ENCODE measurements around the gene NFKB2.

NFKB2 gene

DNA sequence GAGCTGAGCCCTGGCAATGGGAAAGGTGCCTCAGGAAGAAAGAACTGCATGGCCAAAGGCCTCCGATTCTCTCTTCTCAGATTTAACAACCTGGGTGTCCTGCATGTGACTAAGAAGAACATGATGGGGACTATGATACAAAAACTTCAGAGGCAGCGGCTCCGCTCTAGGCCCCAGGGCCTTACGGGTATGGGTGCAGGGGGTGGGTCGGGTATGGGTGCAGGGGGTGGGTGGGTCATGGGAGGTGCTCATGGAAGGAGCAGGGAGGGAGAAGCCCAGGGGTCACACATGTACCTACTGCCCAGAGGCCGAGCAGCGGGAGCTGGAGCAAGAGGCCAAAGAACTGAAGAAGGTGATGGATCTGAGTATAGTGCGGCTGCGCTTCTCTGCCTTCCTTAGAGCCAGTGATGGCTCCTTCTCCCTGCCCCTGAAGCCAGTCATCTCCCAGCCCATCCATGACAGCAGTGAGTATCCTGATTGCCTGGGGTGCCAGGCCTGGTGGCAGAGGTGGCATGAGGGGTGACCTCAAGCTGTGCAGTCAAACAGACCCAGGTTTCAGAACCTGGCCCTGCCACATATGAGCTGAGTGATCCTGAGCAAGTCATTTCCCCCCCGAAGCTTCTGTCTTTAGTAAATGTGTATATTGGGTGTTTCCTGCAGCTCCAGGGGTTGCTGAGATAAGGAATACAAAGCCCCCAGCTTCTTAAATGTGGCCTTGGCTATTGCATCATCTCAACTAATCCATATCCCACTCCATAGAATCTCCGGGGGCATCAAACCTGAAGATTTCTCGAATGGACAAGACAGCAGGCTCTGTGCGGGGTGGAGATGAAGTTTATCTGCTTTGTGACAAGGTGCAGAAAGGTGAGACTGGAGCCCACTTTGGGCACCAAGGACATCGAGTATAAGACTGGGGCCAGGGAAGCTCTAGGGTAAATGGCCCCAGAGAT, 2.0 kb downstream of the NFKB2 start:
- peak overlapping the region; percentile 95 for H3K4me3 Mint-ChIP-seq
- no peaks in the 10 kb centered on the region for H3K9me3 Mint-ChIP-seq
- peaks cover 38% of the 10 kb centered on the region for H3K4me1 Mint-ChIP-seq
- DNase-seq (ENCODE audit: low spot score in 2 of 2): no peak
- peaks cover 55% of the 10 kb centered on the region for H3K36me3 Mint-ChIP-seq (ENCODE audit: insufficient read depth)
- peak overlapping the region; percentile 100 for H3K27ac Mint-ChIP-seq (ENCODE audit: low read depth)
- H3K27me3 Mint-ChIP-seq: no peaks in the 10 kb centered on the region
- ATAC-seq (replicated peaks; ENCODE audit: extremely low read depth, poor library complexity, severe bottlenecking): no peak

DNA sequence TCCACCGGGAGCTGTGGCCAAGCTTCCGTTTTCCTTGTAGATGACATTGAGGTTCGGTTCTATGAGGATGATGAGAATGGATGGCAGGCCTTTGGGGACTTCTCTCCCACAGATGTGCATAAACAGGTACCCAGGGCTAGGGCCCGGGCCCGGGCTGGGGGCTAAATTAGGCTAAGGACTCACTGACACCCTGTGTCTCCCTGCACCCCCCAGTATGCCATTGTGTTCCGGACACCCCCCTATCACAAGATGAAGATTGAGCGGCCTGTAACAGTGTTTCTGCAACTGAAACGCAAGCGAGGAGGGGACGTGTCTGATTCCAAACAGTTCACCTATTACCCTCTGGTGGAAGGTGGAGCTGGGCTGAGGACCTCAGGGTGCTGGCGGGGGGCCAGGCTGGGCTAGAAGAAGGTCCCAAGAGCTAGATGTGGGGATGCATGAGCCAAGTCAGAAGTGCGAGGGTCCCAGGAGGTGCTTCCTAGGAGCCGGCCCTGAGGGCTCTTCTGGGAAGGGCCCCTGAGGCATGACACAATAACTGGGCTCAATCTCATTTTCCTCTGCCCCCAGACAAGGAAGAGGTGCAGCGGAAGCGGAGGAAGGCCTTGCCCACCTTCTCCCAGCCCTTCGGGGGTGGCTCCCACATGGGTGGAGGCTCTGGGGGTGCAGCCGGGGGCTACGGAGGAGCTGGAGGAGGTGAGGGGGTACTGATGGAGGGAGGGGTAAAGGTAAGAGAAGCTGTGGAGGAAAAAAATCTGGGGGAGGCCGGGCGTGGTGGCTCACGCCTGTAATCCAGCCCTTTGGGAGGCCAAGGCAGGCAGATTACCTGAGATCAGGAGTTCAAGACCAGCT, 2.9 kb downstream of the NFKB2 start:
- no peaks in the 10 kb centered on the region for H3K27me3 Mint-ChIP-seq
- peaks cover 33% of the 10 kb centered on the region for H3K4me1 Mint-ChIP-seq
- peak overlapping the region; percentile 93 for H3K27ac Mint-ChIP-seq (ENCODE audit: low read depth)
- ATAC-seq (replicated peaks; ENCODE audit: extremely low read depth, poor library complexity, severe bottlenecking) (no peak), DNase-seq (ENCODE audit: low spot score in 2 of 2) (no peak)
- H3K9me3 Mint-ChIP-seq: no peaks in the 10 kb centered on the region
- H3K36me3 Mint-ChIP-seq (ENCODE audit: insufficient read depth): peaks cover 54% of the 10 kb centered on the region
- peak overlapping the region; percentile 77 for H3K4me3 Mint-ChIP-seq

DNA sequence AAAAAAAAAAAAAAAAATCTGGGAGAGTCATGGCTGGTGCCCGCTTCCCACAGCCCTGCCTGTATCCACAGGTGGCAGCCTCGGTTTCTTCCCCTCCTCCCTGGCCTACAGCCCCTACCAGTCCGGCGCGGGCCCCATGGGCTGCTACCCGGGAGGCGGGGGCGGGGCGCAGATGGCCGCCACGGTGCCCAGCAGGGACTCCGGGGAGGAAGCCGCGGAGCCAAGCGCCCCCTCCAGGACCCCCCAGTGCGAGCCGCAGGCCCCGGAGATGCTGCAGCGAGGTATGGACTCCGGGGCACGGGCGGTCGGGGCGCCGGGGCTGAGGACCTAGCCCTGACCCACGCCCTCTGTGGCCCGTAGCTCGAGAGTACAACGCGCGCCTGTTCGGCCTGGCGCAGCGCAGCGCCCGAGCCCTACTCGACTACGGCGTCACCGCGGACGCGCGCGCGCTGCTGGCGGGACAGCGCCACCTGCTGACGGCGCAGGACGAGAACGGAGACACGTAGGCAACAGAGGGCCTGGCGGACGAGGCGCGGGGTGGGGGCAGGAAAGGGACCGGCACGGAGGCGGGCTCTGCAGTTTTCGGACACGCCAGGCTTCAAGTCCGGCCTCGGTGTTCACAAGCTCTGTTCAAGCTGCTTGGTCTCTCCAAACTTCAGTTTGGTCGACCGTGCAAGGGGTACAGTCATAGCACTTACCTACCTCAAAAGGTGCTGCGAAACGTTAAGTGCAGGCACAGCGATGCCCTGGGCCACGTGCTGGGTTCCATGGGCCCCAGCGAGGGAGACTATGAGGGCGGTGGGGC, 3.9 kb downstream of the NFKB2 start:
- Mint-ChIP-seq H3K27me3 (no peaks in the 10 kb centered on the region), H3K9me3 (no peaks in the 10 kb centered on the region), H3K27ac (ENCODE audit: low read depth) (peak overlapping the region; percentile 93), H3K36me3 (ENCODE audit: insufficient read depth) (peaks cover 50% of the 10 kb centered on the region), H3K4me1 (peaks cover 25% of the 10 kb centered on the region), H3K4me3 (peak overlapping the region; percentile 77)
- ATAC-seq (replicated peaks; ENCODE audit: extremely low read depth, poor library complexity, severe bottlenecking) (peak; percentile 53), DNase-seq (ENCODE audit: low spot score in 2 of 2) (peak; percentile 83 to 84)

DNA sequence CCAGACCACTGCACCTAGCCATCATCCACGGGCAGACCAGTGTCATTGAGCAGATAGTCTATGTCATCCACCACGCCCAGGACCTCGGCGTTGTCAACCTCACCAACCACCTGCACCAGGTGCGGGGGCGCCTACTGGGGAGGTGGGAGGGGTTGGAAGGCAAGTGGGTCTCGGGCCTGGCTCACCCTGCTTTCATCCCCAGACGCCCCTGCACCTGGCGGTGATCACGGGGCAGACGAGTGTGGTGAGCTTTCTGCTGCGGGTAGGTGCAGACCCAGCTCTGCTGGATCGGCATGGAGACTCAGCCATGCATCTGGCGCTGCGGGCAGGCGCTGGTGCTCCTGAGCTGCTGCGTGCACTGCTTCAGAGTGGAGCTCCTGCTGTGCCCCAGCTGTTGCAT, 4.6 kb downstream of the NFKB2 start:
- Mint-ChIP-seq H3K9me3 (no peaks in the 10 kb centered on the region), H3K36me3 (ENCODE audit: insufficient read depth) (peaks cover 48% of the 10 kb centered on the region), H3K4me3 (peak overlapping the region; percentile 77), H3K27me3 (no peaks in the 10 kb centered on the region), H3K27ac (ENCODE audit: low read depth) (peak overlapping the region; percentile 93), H3K4me1 (peaks cover 20% of the 10 kb centered on the region)
- no peak for DNase-seq (ENCODE audit: low spot score in 2 of 2)
- ATAC-seq (replicated peaks; ENCODE audit: extremely low read depth, poor library complexity, severe bottlenecking): no peak

DNA sequence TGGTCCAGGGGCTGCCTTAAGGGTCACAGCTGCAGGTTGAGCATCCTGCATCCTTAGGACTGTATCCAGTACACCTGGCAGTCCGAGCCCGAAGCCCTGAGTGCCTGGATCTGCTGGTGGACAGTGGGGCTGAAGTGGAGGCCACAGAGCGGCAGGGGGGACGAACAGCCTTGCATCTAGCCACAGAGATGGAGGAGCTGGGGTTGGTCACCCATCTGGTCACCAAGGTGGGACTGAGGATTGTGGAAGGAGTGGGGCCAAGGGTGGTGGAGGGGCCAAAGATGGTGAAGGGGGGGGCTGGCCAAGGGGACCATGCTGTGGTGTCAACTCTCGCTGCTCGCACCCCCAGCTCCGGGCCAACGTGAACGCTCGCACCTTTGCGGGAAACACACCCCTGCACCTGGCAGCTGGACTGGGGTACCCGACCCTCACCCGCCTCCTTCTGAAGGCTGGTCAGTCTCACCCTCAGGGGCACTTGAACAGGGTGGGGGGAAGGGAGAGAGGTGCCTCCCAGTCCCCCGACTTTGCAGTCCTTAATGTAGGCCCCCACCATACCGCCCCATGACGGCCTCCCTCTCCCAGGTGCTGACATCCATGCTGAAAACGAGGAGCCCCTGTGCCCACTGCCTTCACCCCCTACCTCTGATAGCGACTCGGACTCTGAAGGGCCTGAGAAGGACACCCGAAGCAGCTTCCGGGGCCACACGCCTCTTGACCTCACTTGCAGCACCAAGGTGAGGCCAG, 5.3 kb downstream of the NFKB2 start:
- DNase-seq (ENCODE audit: low spot score in 2 of 2) (no peak), ATAC-seq (replicated peaks; ENCODE audit: extremely low read depth, poor library complexity, severe bottlenecking) (no peak)
- peaks cover 49% of the 10 kb centered on the region for H3K36me3 Mint-ChIP-seq (ENCODE audit: insufficient read depth)
- peaks cover 20% of the 10 kb centered on the region for H3K4me1 Mint-ChIP-seq
- H3K4me3 Mint-ChIP-seq: peak overlapping the region; percentile 43
- H3K27me3 Mint-ChIP-seq: no peaks in the 10 kb centered on the region
- no peak overlapping the region for H3K27ac Mint-ChIP-seq (ENCODE audit: low read depth)
- H3K9me3 Mint-ChIP-seq: no peaks in the 10 kb centered on the region

DNA sequence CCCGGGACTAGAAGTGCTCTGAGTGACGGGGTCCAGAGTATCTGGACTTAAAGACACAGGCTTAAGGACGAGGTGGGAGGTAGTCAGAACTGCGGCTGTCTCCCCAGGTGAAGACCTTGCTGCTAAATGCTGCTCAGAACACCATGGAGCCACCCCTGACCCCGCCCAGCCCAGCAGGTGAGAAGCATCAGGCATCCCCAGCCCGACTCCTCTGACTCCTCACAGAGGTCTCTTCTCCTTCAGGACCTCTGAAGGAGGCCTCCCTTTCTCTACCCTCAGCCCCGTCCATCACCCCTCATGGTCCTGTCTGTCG, 5.8 kb downstream of the NFKB2 start:
- Mint-ChIP-seq H3K4me1 (peaks cover 17% of the 10 kb centered on the region), H3K9me3 (no peaks in the 10 kb centered on the region), H3K27me3 (no peaks in the 10 kb centered on the region), H3K36me3 (ENCODE audit: insufficient read depth) (peaks cover 47% of the 10 kb centered on the region), H3K4me3 (peak overlapping the region; percentile 43), H3K27ac (ENCODE audit: low read depth) (no peak overlapping the region)
- DNase-seq (ENCODE audit: low spot score in 2 of 2): no peak
- no peak for ATAC-seq (replicated peaks; ENCODE audit: extremely low read depth, poor library complexity, severe bottlenecking)

DNA sequence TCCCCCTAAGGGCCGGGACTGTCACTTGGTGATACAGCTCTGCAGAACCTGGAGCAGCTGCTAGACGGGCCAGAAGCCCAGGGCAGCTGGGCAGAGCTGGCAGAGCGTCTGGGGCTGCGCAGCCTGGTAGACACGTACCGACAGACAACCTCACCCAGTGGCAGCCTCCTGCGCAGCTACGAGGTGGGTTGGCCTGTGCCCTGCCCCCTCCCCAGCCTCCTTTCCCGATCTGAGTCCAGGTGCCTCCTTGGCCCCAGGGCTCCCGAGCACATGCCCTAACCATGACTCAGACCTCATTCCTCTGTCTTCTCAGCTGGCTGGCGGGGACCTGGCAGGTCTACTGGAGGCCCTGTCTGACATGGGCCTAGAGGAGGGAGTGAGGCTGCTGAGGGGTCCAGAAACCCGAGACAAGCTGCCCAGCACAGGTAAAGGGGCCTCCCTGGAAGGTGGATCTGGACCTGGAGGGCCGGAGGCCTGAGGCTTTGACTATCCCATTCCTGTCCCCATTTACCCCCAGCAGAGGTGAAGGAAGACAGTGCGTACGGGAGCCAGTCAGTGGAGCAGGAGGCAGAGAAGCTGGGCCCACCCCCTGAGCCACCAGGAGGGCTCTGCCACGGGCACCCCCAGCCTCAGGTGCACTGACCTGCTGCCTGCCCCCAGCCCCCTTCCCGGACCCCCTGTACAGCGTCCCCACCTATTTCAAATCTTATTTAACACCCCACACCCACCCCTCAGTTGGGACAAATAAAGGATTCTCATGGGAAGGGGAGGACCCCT, 6.4 kb downstream of the NFKB2 start:
- Mint-ChIP-seq H3K4me1 (peaks cover 10% of the 10 kb centered on the region), H3K36me3 (ENCODE audit: insufficient read depth) (peaks cover 44% of the 10 kb centered on the region), H3K9me3 (no peaks in the 10 kb centered on the region), H3K27ac (ENCODE audit: low read depth) (no peak overlapping the region), H3K4me3 (peak overlapping the region; percentile 20), H3K27me3 (no peaks in the 10 kb centered on the region)
- DNase-seq (ENCODE audit: low spot score in 2 of 2) (no peak), ATAC-seq (replicated peaks; ENCODE audit: extremely low read depth, poor library complexity, severe bottlenecking) (no peak)

DNA sequence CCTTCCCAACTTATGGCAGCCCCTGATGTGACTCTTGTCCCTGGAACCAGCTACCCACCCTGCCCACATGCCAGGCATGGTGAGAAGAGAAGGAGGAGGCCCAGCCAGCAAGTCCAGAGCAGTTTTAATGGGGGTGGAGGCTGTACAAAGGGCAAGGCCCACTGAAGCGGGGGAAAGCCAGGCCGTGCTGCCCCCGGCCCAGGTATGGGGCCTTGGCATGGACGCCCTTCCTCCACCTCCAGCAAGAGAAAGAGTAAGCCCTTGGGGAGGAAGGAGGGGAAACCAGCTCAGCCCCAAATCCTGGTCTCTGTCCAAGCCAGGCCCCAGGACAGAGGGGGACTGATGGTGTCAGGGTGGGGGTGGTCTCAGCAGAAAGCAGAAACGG, 7.0 kb downstream of the NFKB2 start:
- Mint-ChIP-seq H3K27ac (ENCODE audit: low read depth) (no peak overlapping the region), H3K4me3 (no peak overlapping the region), H3K4me1 (peaks cover 8% of the 10 kb centered on the region)

DNA sequence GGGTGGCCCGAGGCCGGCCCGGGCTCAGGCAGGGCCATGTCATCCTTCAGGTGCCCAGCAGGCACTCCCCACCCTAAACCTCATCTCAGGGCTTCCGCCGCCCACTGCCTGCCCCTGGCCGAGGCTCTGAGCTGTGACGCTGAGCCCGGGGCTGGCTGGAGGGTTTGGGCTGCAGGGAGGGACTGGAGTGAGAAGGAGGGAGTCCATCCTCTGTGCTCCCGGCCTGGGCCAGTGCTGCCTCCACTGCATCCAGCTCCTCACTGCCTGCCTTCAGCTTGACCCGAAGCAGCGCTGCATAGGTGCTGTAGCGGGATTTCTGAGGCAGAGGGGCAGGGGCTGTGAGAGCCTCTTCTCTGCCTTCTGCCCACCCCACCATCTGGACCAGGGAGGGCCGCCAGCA, 7.6 kb downstream of the NFKB2 start:
- Mint-ChIP-seq H3K9me3 (no peaks in the 10 kb centered on the region), H3K36me3 (ENCODE audit: insufficient read depth) (peaks cover 44% of the 10 kb centered on the region), H3K4me3 (no peak overlapping the region), H3K4me1 (peaks cover 8% of the 10 kb centered on the region), H3K27me3 (peaks cover 10% of the 10 kb centered on the region), H3K27ac (ENCODE audit: low read depth) (no peak overlapping the region)
- DNase-seq (ENCODE audit: low spot score in 2 of 2): no peak
- no peak for ATAC-seq (replicated peaks; ENCODE audit: extremely low read depth, poor library complexity, severe bottlenecking)

More for the DNA sequence above, 7.0 kb downstream of the NFKB2 start:
- DNase-seq (ENCODE audit: low spot score in 2 of 2): no peak
- no peak for ATAC-seq (replicated peaks; ENCODE audit: extremely low read depth, poor library complexity, severe bottlenecking)
- no peaks in the 10 kb centered on the region for H3K9me3 Mint-ChIP-seq
- H3K27me3 Mint-ChIP-seq: peaks cover 4% of the 10 kb centered on the region
- peaks cover 43% of the 10 kb centered on the region for H3K36me3 Mint-ChIP-seq (ENCODE audit: insufficient read depth)

DNA sequence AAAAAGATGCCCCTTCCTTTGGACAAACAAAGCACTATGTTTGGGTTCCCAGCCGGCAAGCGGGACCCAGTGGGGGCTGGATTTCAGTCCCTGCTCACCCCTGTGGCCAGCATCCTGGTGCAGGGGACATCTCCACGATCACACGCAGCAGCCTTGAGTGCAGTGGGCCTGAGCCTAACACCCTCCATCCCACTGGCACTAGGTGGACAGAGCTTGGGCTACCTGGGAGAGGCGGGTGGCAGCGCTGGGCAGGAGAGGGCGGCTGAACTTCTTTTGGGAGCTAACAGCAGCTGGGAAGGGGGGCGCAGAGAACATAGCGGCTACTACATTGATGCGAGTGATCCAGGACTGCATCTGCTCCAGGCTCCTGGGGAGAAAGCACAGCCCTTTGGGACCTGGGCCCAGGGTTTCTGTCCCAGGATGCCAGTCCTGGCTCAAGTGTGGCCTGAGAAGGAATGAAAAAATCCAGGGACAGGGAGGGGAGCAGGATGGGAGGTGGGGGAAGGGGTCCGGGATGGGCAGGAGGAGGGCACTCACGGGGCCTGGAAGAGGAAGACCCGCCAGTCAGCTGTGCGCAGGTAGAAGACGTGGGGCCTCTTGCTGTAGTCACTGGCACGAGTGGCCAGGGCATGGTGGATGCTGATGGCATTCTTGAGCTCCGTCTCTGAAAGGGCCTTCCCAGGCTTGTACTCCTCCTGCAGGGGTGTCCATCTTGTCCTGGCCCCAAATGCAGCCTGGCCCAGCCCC, 9.0 kb downstream of the NFKB2 start:
- Mint-ChIP-seq H3K4me3 (no peak overlapping the region), H3K9me3 (no peaks in the 10 kb centered on the region), H3K4me1 (peaks cover 10% of the 10 kb centered on the region), H3K36me3 (ENCODE audit: insufficient read depth) (peaks cover 41% of the 10 kb centered on the region), H3K27me3 (peaks cover 23% of the 10 kb centered on the region), H3K27ac (ENCODE audit: low read depth) (peak overlapping the region; percentile 68)
- ATAC-seq (replicated peaks; ENCODE audit: extremely low read depth, poor library complexity, severe bottlenecking): no peak
- no peak for DNase-seq (ENCODE audit: low spot score in 2 of 2)

DNA sequence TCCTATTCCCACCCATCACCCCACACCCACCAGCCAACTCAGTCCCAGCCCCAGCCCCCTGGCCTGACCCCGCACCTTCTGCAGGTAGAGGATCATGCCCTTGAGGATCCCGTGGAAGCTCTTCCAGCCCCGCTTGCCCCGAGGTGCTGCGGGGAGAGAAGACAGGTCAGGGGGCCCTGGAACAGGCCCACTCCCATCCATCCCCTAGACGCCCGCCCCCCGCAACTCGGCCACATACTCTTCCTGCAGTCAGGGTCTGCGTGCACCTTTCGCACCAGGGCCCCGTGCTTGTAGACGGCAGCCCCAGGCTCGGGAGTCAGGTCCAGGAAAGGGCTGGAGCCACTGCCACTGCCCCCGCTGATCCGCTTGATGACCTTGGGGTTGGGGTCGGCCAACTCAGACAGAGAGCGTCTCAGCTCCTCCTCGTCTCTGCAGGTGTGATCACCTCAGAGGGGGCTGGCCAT, 9.6 kb downstream of the NFKB2 start:
- no peak for ATAC-seq (replicated peaks; ENCODE audit: extremely low read depth, poor library complexity, severe bottlenecking)
- Mint-ChIP-seq H3K9me3 (no peaks in the 10 kb centered on the region), H3K4me1 (peaks cover 16% of the 10 kb centered on the region), H3K36me3 (ENCODE audit: insufficient read depth) (peaks cover 37% of the 10 kb centered on the region), H3K27ac (ENCODE audit: low read depth) (peak overlapping the region; percentile 68), H3K27me3 (peaks cover 29% of the 10 kb centered on the region), H3K4me3 (no peak overlapping the region)
- DNase-seq (ENCODE audit: low spot score in 2 of 2): no peak
